A549 (cell line): Measurements from ENCODE around the gene MAPRE2. TPM values are rescaled to one million over a fixed set of nuclear protein-coding genes. Genes with fewer than 3 reads are reported as not detected.

Experiments
- ATAC-seq, 2 experiments: fragments of 200-7000 bp in 1 of 2; fragments of >200 bp in 1 of 2; cut with Nextera tagmentation in 1 of 2; cut with Tn5 transposase in 1 of 2; 3 replicates each; pipeline versions ENCODE4 v1.8.0 to v1.9.1; 2018 to 2020; ENCODE audit warnings: mild to moderate bottlenecking in 1 of 2, moderate library complexity in 1 of 2
- CTCF ChIA-PET: fragments of 300-600 bp; sonication (Branson Sonifier 250); formaldehyde crosslinking; extraction: SDS; loops from one replicate; lab custom pipeline; 2021; ENCODE audit warnings: antibody characterized with exemption, inconsistent platforms; lab: Yijun Ruan, JAX
- POLR2A ChIA-PET: fragments of 350-600 bp; formaldehyde crosslinking; extraction: SDS; loops from one replicate; lab custom pipeline; 2021; ENCODE audit warnings: antibody characterized with exemption, inconsistent platforms; lab: Yijun Ruan, JAX
- DNase-seq, 2 experiments: peaks; one replicate each; pipeline versions ENCODE4 v3.0.0 to v3.0.0-alpha.2; 2011 to 2016; ENCODE audit warnings: low read depth in 1 of 2, low spot score in 1 of 2
- FAIRE-seq: peaks from 2 replicates; lab custom pipeline; 2011; peaks lifted over from hg19 to GRCh38; lab: Jason Lieb, UNC
- H3K27ac ChIP-seq, 2 experiments: fragments of >200 bp; sonication (Bioruptor Twin); formaldehyde crosslinking; 3 replicates each; pipeline ENCODE4 v1.5.1; 2016 to 2017
- H3K4me1 ChIP-seq: fragments of >200 bp; sonication (Bioruptor Twin); formaldehyde crosslinking; 3 replicates; pipeline ENCODE4 v1.6.1; 2016
- H3K4me2 ChIP-seq: fragments of >200 bp; sonication (Bioruptor Twin); formaldehyde crosslinking; 3 replicates; pipeline ENCODE4 v1.6.1; 2016
- H3K4me3 ChIP-seq: fragments of >200 bp; sonication (Bioruptor Twin); formaldehyde crosslinking; 3 replicates; pipeline ENCODE4 v1.5.1; 2016
- H3K9me3 ChIP-seq: fragments of >200 bp; sonication (Bioruptor Twin); formaldehyde crosslinking; 3 replicates; pipeline ENCODE4 v1.6.1; 2016
- ATOH8 ChIP-seq: fragments of 250-450 bp; sonication (Bioruptor Pico); IDR thresholded peaks from 2 replicates; pipeline ENCODE4 v1.5.0; 2020; ENCODE audit warnings: low read depth, mild to moderate bottlenecking, moderate library complexity
- CBX2 ChIP-seq: fragments of 200-600 bp; sonication (generic); IDR thresholded peaks from 2 replicates; pipeline ENCODE4 v1.6.1; 2016; ENCODE audit warnings: low read depth, mild to moderate bottlenecking, borderline replicate concordance
- CHD2 ChIP-seq: fragments of 150-350 bp; IDR thresholded peaks from 2 replicates; pipeline ENCODE4 v1.6.1; 2014; ENCODE audit warnings: low read length; ENCODE audit not compliant: partially characterized antibody
- CHD4 ChIP-seq: fragments of 200-600 bp; sonication (generic); IDR thresholded peaks from 2 replicates; pipeline ENCODE4 v1.6.1; 2016; ENCODE audit warnings: antibody characterized with exemption, mild to moderate bottlenecking, borderline replicate concordance
- ELK1 ChIP-seq: fragments of 150-350 bp; IDR thresholded peaks from 2 replicates; pipeline ENCODE4 v1.6.1; 2014; ENCODE audit warnings: low read depth, mild to moderate bottlenecking, low read length
- ESRRA ChIP-seq: fragments of 150-350 bp; IDR thresholded peaks from 2 replicates; pipeline ENCODE4 v1.6.1; 2014; ENCODE audit warnings: mild to moderate bottlenecking, low read length, borderline replicate concordance
- HDAC2 ChIP-seq: fragments of 200-600 bp; sonication (generic); IDR thresholded peaks from 2 replicates; pipeline ENCODE4 v1.6.1; 2016
- HOXA7 ChIP-seq: fragments of 250-450 bp; sonication (Bioruptor Pico); IDR thresholded peaks from 2 replicates; pipeline ENCODE4 v1.5.0; 2020; ENCODE audit warnings: mild to moderate bottlenecking, moderate library complexity
- HOXB13 ChIP-seq: fragments of 250-450 bp; sonication (Bioruptor Pico); IDR thresholded peaks from 2 replicates; pipeline ENCODE4 v1.5.0; 2020; ENCODE audit warnings: low read depth, mild to moderate bottlenecking, moderate library complexity
- HOXB5 ChIP-seq: fragments of 250-450 bp; sonication (Bioruptor Pico); IDR thresholded peaks from 2 replicates; pipeline ENCODE4 v1.5.0; 2020; ENCODE audit warnings: mild to moderate bottlenecking, moderate library complexity
- MAFK ChIP-seq: fragments of 450-650 bp; IDR thresholded peaks from 2 replicates; pipeline ENCODE4 v1.6.1; 2014; ENCODE audit not compliant: partially characterized antibody
- MYC ChIP-seq: IDR thresholded peaks from 2 replicates; pipeline ENCODE4 v1.6.1; 2012; ENCODE audit warnings: mild to moderate bottlenecking, inconsistent platforms, low read length, improper control_type of control experiment, borderline replicate concordance
- RCOR1 ChIP-seq: fragments of 150-350 bp; IDR thresholded peaks from 2 replicates; pipeline ENCODE4 v1.6.1; 2014; ENCODE audit warnings: antibody characterized with exemption, low read length, low read depth
- TFCP2L1 ChIP-seq: fragments of 250-450 bp; sonication (Bioruptor Pico); IDR thresholded peaks from 2 replicates; pipeline ENCODE4 v1.5.0; 2021; ENCODE audit warnings: mild to moderate bottlenecking
- ZNF302 ChIP-seq: fragments of 250-450 bp; sonication (Bioruptor Pico); IDR thresholded peaks from 2 replicates; pipeline ENCODE4 v1.9.0; 2021; ENCODE audit warnings: inconsistent platforms, mild to moderate bottlenecking, moderate library complexity
- WGBS: methylation state at CpG from one replicate; pipeline ENCODE4 v1.1.6; 2017; ENCODE audit errors: missing lambda C conversion rate; 5-methylcytosine and 5-hydroxymethylcytosine counted together
- polyA plus RNA-seq, 4 experiments: library from polyadenylated mRNA; depleted of rRNA in 3 of 4; stranded (reverse); fragments of >200 nt; fragmentation: RNase III in 1 of 4; extraction: RNeasy Plus Mini Kit Qiagen cat#74134 plus additional on column Dnase treatment in 1 of 4; gene quantifications; 2 replicates in 3 of 4; 3 replicates in 1 of 4; pipeline ENCODE4 v1.2.3, GENCODE V29; 2011 to 2017
- TF ChIP-seq, protein P1 (sequence below): IDR thresholded peaks from 2 replicates; pipeline ENCODE4 v1.6.1; 2012; ENCODE audit warnings: low read depth, borderline replicate concordance
- TF ChIP-seq, protein P2 (sequence below): fragments of 200-600 bp; sonication (generic); IDR thresholded peaks from 2 replicates; pipeline ENCODE4 v1.6.1; 2016; ENCODE audit warnings: antibody characterized with exemption, mild to moderate bottlenecking, moderate library complexity
- TF ChIP-seq, protein P3 (sequence below): fragments of 250-450 bp; sonication (Bioruptor Pico); IDR thresholded peaks from 2 replicates; pipeline ENCODE4 v1.5.0; 2021; ENCODE audit warnings: mild to moderate bottlenecking, moderate library complexity, borderline replicate concordance

MAPRE2 gene
- polyA plus RNA-seq, 2 of the 4 experiments (the other 2 are of a cell fraction) = 11.4 to 59.1 TPM

DNA sequence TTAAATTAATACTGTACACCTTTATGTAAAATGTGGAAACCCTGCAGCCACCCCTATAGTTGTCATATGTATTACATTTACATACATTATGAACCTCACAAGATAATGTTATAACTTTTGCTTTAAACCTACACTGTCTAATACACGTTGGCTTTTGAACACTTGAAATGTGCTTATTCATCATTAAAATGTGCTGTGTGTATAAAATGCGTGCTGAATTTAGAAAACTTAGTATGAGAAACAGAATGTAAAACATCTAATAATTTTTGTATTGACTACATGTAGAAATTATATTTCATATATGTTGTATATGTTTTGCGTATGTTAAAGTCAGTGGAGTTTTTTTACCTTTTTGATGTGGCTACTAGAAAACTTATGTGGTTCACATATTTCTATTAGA, 68.8 kb downstream of the MAPRE2 start:
- FAIRE-seq = no peak

GRCh38 chr18:35110554-35111485, 69.6 kb downstream of the MAPRE2 start:
- DNase-seq (no peak), ATAC-seq (no peak), FAIRE-seq (no peak)
- 89% methylated on average over 3 of the region's 3 CpGs for WGBS
- ChIA-PET POLR2A (no interaction called here), CTCF (no interaction called here)
- Histone ChIP-seq H3K27ac (no peak overlapping the region), H3K4me3 (no peak overlapping the region), H3K9me3 (no peaks in the 10 kb centered on the region), H3K4me1 (no peaks in the 10 kb centered on the region), H3K4me2 (no peak overlapping the region)
- TF ChIP-seq HOXA7 = no peak
- TF ChIP-seq, protein P1, sequence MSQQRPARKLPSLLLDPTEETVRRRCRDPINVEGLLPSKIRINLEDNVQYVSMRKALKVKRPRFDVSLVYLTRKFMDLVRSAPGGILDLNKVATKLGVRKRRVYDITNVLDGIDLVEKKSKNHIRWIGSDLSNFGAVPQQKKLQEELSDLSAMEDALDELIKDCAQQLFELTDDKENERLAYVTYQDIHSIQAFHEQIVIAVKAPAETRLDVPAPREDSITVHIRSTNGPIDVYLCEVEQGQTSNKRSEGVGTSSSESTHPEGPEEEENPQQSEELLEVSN = no peak
- TF ChIP-seq, protein P2, sequence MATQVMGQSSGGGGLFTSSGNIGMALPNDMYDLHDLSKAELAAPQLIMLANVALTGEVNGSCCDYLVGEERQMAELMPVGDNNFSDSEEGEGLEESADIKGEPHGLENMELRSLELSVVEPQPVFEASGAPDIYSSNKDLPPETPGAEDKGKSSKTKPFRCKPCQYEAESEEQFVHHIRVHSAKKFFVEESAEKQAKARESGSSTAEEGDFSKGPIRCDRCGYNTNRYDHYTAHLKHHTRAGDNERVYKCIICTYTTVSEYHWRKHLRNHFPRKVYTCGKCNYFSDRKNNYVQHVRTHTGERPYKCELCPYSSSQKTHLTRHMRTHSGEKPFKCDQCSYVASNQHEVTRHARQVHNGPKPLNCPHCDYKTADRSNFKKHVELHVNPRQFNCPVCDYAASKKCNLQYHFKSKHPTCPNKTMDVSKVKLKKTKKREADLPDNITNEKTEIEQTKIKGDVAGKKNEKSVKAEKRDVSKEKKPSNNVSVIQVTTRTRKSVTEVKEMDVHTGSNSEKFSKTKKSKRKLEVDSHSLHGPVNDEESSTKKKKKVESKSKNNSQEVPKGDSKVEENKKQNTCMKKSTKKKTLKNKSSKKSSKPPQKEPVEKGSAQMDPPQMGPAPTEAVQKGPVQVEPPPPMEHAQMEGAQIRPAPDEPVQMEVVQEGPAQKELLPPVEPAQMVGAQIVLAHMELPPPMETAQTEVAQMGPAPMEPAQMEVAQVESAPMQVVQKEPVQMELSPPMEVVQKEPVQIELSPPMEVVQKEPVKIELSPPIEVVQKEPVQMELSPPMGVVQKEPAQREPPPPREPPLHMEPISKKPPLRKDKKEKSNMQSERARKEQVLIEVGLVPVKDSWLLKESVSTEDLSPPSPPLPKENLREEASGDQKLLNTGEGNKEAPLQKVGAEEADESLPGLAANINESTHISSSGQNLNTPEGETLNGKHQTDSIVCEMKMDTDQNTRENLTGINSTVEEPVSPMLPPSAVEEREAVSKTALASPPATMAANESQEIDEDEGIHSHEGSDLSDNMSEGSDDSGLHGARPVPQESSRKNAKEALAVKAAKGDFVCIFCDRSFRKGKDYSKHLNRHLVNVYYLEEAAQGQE = no peak
- TF ChIP-seq ATOH8 = no peak

More for the DNA sequence above, 68.8 kb downstream of the MAPRE2 start:
- DNase-seq (no peak), ATAC-seq (no peak)
- Histone ChIP-seq H3K27ac (no peak overlapping the region), H3K9me3 (no peaks in the 10 kb centered on the region), H3K4me2 (no peak overlapping the region), H3K4me1 (no peaks in the 10 kb centered on the region), H3K4me3 (no peak overlapping the region)
- no peak for TF ChIP-seq TFCP2L1 (CRISPR knock-in tag)
- peak; percentile 79 for TF ChIP-seq MAFK
- TF ChIP-seq ZNF302 (CRISPR knock-in tag) = no peak
- 95% methylated on average over 3 of the region's 3 CpGs for WGBS
- CTCF ChIA-PET = no interaction called here
- POLR2A ChIA-PET = no interaction called here

GRCh38 chr18:35112696-35113095, 71.5 kb downstream of the MAPRE2 start:
- ChIA-PET CTCF (no interaction called here), POLR2A (no interaction called here)
- no peaks in the 10 kb centered on the region for H3K9me3 ChIP-seq
- H3K4me1 ChIP-seq = no peaks in the 10 kb centered on the region
- H3K4me3 ChIP-seq = no peak overlapping the region
- TF ChIP-seq CBX2 (no peak), ELK1 (no peak), CHD4 (no peak), HDAC2 (no peak), ESRRA (no peak), MYC (no peak), HOXB13 (CRISPR knock-in tag) (no peak), RCOR1 (no peak), CHD2 (no peak), HOXB5 (CRISPR knock-in tag) (no peak)
- TF ChIP-seq, protein P3, sequence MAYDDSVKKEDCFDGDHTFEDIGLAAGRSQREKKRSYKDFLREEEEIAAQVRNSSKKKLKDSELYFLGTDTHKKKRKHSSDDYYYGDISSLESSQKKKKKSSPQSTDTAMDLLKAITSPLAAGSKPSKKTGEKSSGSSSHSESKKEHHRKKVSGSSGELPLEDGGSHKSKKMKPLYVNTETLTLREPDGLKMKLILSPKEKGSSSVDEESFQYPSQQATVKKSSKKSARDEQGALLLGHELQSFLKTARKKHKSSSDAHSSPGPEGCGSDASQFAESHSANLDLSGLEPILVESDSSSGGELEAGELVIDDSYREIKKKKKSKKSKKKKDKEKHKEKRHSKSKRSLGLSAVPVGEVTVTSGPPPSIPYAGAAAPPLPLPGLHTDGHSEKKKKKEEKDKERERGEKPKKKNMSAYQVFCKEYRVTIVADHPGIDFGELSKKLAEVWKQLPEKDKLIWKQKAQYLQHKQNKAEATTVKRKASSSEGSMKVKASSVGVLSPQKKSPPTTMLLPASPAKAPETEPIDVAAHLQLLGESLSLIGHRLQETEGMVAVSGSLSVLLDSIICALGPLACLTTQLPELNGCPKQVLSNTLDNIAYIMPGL (CRISPR knock-in tag) = no peak
- TF ChIP-seq, protein P2 = no peak
- DNase-seq (no peak), FAIRE-seq (no peak), ATAC-seq (no peak)
- no peak overlapping the region for H3K4me2 ChIP-seq
- no peak overlapping the region for H3K27ac ChIP-seq
